Testis (tissue), 3 donors: ENCODE measurements around the gene LANCL2. TPM values are rescaled to one million over a fixed set of nuclear protein-coding genes. Genes with fewer than 3 reads are reported as not detected.

ENCODE experiments used
- DNase-seq: peaks from one replicate; pipeline ENCODE4 v3.0.0-alpha.2; 2019
- H3K27ac ChIP-seq, 2 donors: fragments of 200-600 bp; sonication (generic); one replicate each; pipeline ENCODE4 v1.5.1; 2019
- H3K27me3 ChIP-seq: fragments of 200-600 bp; sonication (generic); one replicate; pipeline ENCODE4 v1.5.1; 2019
- H3K36me3 ChIP-seq: fragments of 200-600 bp; sonication (generic); one replicate; pipeline ENCODE4 v1.5.1; 2017; ENCODE audit warnings: low read depth; ENCODE audit errors: missing control alignments
- H3K4me1 ChIP-seq: fragments of 200-600 bp; sonication (generic); one replicate; pipeline ENCODE4 v1.5.1; 2019
- H3K4me3 ChIP-seq, 2 donors: fragments of 200-600 bp; sonication (generic); one replicate each; pipeline ENCODE4 v1.5.1; 2017 to 2019
- H3K9me3 ChIP-seq: fragments of 200-600 bp; sonication (generic); one replicate; pipeline ENCODE4 v1.5.1; 2017
- POLR2A ChIP-seq: fragments of 450-650 bp; IDR thresholded peaks from one replicate; pipeline ENCODE4 v1.6.1; 2017; ENCODE audit warnings: antibody characterized with exemption, mild to moderate bottlenecking, moderate library complexity
- WGBS, 2 donors: methylation state at CpG; one replicate each; pipeline ENCODE4 v1.1.5; 2018; 5-methylcytosine and 5-hydroxymethylcytosine counted together
- intact Hi-C: fragments of 100-400 bp; cut with DNase I; formaldehyde crosslinking; loops from one replicate; pipeline ENCODE4 v1.15.1; 2023; ENCODE audit warnings: low total_unique reads
- polyA plus RNA-seq: library from polyadenylated mRNA; stranded (reverse); fragments of 350-450 nt; fragmentation: Illumina TruSeq; extraction: RNeasy Lipid Tissue Mini Kit (QIAGEN cat#74804); gene quantifications from one replicate; pipeline ENCODE4 v1.2.3, GENCODE V29; 2014; ENCODE audit warnings: low read depth, low replicate concordance; ENCODE audit not compliant: insufficient read depth
- total RNA-seq, 2 donors: library from RNA; depleted of rRNA; stranded (reverse); fragments of >200 nt; gene quantifications; one replicate each; pipeline ENCODE4 v1.2.3, GENCODE V29; 2016
- TF ChIP-seq, protein P1 (sequence below), 3 experiments: fragments of 450-650 bp in 2 of 3; fragments of 200-600 bp in 1 of 3; sonication (generic) in 1 of 3; IDR thresholded peaks; one replicate each; pipeline ENCODE4 v1.5.1; 2016 to 2019; ENCODE audit warnings: antibody characterized with exemption in 3 of 3, mild to moderate bottlenecking in 2 of 3, moderate library complexity in 1 of 3

LANCL2 gene
- total and polyA plus RNA-seq, 3 donors from 2014 or later: 49.0 to 59.7 (median 50.5) TPM

GRCh38 chr7:55458351-55458750 lies 93.2 kb downstream of the LANCL2 start:
- H3K27ac ChIP-seq: no peak overlapping the region
- H3K27me3 ChIP-seq: no peaks in the 10 kb centered on the region
- intact Hi-C loops: no loop called here
- no peaks in the 10 kb centered on the region for H3K4me1 ChIP-seq
- H3K9me3 ChIP-seq: no peaks in the 10 kb centered on the region
- H3K4me3 ChIP-seq: no peak overlapping the region
- TF ChIP-seq, protein P1, sequence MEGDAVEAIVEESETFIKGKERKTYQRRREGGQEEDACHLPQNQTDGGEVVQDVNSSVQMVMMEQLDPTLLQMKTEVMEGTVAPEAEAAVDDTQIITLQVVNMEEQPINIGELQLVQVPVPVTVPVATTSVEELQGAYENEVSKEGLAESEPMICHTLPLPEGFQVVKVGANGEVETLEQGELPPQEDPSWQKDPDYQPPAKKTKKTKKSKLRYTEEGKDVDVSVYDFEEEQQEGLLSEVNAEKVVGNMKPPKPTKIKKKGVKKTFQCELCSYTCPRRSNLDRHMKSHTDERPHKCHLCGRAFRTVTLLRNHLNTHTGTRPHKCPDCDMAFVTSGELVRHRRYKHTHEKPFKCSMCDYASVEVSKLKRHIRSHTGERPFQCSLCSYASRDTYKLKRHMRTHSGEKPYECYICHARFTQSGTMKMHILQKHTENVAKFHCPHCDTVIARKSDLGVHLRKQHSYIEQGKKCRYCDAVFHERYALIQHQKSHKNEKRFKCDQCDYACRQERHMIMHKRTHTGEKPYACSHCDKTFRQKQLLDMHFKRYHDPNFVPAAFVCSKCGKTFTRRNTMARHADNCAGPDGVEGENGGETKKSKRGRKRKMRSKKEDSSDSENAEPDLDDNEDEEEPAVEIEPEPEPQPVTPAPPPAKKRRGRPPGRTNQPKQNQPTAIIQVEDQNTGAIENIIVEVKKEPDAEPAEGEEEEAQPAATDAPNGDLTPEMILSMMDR (IDR thresholded peaks at IDR 0.05): no peak
- TF ChIP-seq POLR2A: no peak
- DNase-seq: no peak
- WGBS, 2 donors: 41 to 54% methylated on average over 1 of the region's 1 CpG
- no peaks in the 10 kb centered on the region for H3K36me3 ChIP-seq

DNA sequence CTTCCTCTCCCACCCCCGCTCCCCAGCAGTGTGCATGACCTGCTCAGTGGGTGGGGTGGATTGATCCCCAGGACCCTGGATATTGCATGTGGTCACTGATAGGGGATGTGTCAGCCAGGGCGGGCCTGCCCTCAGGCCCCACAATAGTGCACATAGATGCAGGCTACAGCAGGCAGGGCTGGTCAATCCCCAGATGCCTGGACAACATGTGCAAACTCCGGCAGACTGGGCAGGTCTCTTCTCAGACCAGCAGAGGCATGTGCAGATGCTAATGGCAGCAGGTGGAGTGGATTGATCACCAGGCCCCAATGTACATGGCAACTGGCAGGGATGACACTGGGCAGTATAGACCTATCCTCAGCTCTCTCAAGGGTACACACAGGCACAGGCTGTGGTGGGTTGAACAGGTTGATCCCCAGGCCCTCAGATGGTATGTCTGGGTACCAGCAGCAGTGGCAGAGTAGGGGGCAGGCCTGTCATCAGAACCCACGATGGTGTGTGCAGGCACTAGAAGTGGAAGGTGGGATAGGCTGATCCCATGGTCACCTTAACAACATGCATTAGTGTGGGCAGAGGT lies 98.6 kb downstream of the LANCL2 start:
- DNase-seq: no peak
- WGBS, 2 donors: 93 to 98% methylated on average over 2 to 4 of the region's 4 CpGs

GRCh38 chr7:55464422-55464821 lies 99.3 kb downstream of the LANCL2 start:
- Histone ChIP-seq H3K4me1 (no peaks in the 10 kb centered on the region), H3K9me3 (no peaks in the 10 kb centered on the region), H3K4me3 (no peak overlapping the region), H3K27me3 (no peaks in the 10 kb centered on the region), H3K27ac (no peak overlapping the region), H3K36me3 (no peaks in the 10 kb centered on the region)
- no peak for TF ChIP-seq POLR2A
- TF ChIP-seq, protein P1 (IDR thresholded peaks at IDR 0.05): no peak
- DNase-seq: no peak
- intact Hi-C loops: no loop called here
- WGBS, 2 donors: 86 to 92% methylated on average over 1 to 2 of the region's 2 CpGs

More for the DNA sequence above, 98.6 kb downstream of the LANCL2 start:
- Histone ChIP-seq H3K4me3 (no peak overlapping the region), H3K9me3 (no peaks in the 10 kb centered on the region), H3K27me3 (no peaks in the 10 kb centered on the region), H3K36me3 (no peaks in the 10 kb centered on the region), H3K4me1 (no peaks in the 10 kb centered on the region), H3K27ac (no peak overlapping the region)
- TF ChIP-seq, protein P1 (IDR thresholded peaks at IDR 0.05): no peak
- intact Hi-C loops: no loop called here

DNA sequence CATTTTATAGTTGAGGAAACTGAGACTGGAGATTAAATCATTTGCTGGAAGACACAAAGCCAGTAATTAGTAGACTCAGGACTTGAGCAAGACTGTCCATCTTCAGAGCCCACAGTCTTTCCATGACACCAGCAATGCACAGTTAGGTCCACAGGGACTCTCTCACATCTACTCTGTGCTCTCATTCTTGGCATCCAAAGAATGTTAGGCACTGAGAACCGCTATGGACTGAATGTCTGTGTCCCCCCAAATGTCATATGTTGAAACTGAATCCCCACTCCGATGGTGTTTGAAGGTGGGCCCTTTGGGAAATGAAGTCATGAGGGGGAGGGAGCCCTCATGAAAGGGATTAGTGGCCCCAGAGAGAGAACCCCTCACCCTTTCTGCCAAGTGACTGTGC lies 100.6 kb downstream of the LANCL2 start:
- Histone ChIP-seq H3K9me3 (no peaks in the 10 kb centered on the region), H3K27me3 (no peaks in the 10 kb centered on the region), H3K4me3 (no peak overlapping the region), H3K4me1 (no peaks in the 10 kb centered on the region), H3K36me3 (no peaks in the 10 kb centered on the region), H3K27ac (no peak overlapping the region)
- DNase-seq: no peak
- TF ChIP-seq, protein P1 (IDR thresholded peaks at IDR 0.05): no peak
- TF ChIP-seq POLR2A: no peak
- intact Hi-C loops: no loop called here
- 77 to 78% methylated on average over 2 of the region's 2 CpGs for WGBS, 2 donors

GRCh38 chr7:55467047-55467593 lies 102.0 kb downstream of the LANCL2 start:
- no peaks in the 10 kb centered on the region for H3K27me3 ChIP-seq
- DNase-seq: no peak
- no peak for TF ChIP-seq POLR2A
- TF ChIP-seq, protein P1 (IDR thresholded peaks at IDR 0.05): no peak
- no peak overlapping the region for H3K27ac ChIP-seq
- intact Hi-C loops: no loop called here
- no peaks in the 10 kb centered on the region for H3K9me3 ChIP-seq
- no peak overlapping the region for H3K4me3 ChIP-seq
- no peaks in the 10 kb centered on the region for H3K36me3 ChIP-seq
- H3K4me1 ChIP-seq: no peaks in the 10 kb centered on the region
- WGBS, 2 donors: 96% methylated on average over 7 of the region's 7 CpGs
